ENCODE results near the gene SMARCD3.

DNA sequence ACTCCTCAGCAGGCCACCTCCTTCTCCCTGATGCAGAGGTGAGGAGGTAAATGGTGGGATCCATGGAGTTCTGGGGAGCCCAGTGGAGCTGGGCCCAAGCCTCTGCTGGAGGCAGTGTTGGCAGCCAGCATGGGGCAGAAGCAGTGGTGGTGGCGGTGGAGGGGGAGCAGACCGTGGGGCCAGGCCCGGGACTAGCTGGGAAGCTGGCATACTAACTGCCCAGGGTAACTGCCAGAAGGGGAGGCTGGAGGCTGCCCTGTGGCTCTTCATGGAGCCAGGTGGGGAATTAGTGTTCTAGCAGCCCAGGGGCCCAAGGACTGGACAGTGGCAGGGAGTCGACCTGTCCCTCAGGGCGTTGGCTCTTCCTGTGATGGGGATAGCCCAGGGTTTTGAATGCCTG lies 16.1 kb upstream of the SMARCD3 start:
- TF ChIP-seq, protein P1, sequence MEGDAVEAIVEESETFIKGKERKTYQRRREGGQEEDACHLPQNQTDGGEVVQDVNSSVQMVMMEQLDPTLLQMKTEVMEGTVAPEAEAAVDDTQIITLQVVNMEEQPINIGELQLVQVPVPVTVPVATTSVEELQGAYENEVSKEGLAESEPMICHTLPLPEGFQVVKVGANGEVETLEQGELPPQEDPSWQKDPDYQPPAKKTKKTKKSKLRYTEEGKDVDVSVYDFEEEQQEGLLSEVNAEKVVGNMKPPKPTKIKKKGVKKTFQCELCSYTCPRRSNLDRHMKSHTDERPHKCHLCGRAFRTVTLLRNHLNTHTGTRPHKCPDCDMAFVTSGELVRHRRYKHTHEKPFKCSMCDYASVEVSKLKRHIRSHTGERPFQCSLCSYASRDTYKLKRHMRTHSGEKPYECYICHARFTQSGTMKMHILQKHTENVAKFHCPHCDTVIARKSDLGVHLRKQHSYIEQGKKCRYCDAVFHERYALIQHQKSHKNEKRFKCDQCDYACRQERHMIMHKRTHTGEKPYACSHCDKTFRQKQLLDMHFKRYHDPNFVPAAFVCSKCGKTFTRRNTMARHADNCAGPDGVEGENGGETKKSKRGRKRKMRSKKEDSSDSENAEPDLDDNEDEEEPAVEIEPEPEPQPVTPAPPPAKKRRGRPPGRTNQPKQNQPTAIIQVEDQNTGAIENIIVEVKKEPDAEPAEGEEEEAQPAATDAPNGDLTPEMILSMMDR (IDR thresholded peaks at IDR 0.05): no peak
- TF ChIP-seq SIN3A (IDR thresholded peaks at IDR 0.05; ENCODE audit: borderline replicate concordance, insufficient read depth, low read depth, low read length) (no peak), POLR2AphosphoS5 (IDR thresholded peaks at IDR 0.05; ENCODE audit: low read depth, low read length) (no peak)
- TF ChIP-seq, protein P2, sequence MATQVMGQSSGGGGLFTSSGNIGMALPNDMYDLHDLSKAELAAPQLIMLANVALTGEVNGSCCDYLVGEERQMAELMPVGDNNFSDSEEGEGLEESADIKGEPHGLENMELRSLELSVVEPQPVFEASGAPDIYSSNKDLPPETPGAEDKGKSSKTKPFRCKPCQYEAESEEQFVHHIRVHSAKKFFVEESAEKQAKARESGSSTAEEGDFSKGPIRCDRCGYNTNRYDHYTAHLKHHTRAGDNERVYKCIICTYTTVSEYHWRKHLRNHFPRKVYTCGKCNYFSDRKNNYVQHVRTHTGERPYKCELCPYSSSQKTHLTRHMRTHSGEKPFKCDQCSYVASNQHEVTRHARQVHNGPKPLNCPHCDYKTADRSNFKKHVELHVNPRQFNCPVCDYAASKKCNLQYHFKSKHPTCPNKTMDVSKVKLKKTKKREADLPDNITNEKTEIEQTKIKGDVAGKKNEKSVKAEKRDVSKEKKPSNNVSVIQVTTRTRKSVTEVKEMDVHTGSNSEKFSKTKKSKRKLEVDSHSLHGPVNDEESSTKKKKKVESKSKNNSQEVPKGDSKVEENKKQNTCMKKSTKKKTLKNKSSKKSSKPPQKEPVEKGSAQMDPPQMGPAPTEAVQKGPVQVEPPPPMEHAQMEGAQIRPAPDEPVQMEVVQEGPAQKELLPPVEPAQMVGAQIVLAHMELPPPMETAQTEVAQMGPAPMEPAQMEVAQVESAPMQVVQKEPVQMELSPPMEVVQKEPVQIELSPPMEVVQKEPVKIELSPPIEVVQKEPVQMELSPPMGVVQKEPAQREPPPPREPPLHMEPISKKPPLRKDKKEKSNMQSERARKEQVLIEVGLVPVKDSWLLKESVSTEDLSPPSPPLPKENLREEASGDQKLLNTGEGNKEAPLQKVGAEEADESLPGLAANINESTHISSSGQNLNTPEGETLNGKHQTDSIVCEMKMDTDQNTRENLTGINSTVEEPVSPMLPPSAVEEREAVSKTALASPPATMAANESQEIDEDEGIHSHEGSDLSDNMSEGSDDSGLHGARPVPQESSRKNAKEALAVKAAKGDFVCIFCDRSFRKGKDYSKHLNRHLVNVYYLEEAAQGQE (IDR thresholded peaks at IDR 0.05; ENCODE audit: insufficient read depth in 1 of 2, low read depth in 2 of 2, low read length in 1 of 2): no peak

All from Panc1 (cell line).